Neuronal stem cell (in vitro differentiated cells): ENCODE results near the gene NLGN3.

Experiments
- DNase-seq: peaks from one replicate; pipeline ENCODE4 v3.0.0-alpha.2; 2013; ENCODE audit warnings: low spot score
- H2AFZ ChIP-seq: one replicate; pipeline ENCODE4 v1.6.1; 2013; ENCODE audit warnings: mild to moderate bottlenecking, low read length, inconsistent platforms
- H2AK5ac ChIP-seq: 2 replicates; pipeline ENCODE4 v1.6.1; 2013; ENCODE audit warnings: low read depth, mild to moderate bottlenecking, inconsistent platforms, low read length, moderate library complexity, mixed read lengths
- H2BK120ac ChIP-seq: 2 replicates; pipeline ENCODE4 v1.6.1; 2013; ENCODE audit warnings: low read depth, mild to moderate bottlenecking, inconsistent platforms, low read length, moderate library complexity, mixed read lengths
- H2BK12ac ChIP-seq: one replicate; pipeline ENCODE4 v1.6.1; 2013; ENCODE audit warnings: low read length, inconsistent platforms
- H2BK15ac ChIP-seq: 2 replicates; pipeline ENCODE4 v1.6.1; 2013; ENCODE audit warnings: mild to moderate bottlenecking, low read length, inconsistent platforms, mixed read lengths
- H2BK5ac ChIP-seq: one replicate; pipeline ENCODE4 v1.6.1; 2013; ENCODE audit warnings: inconsistent platforms, mild to moderate bottlenecking, low read length, moderate library complexity
- H3K14ac ChIP-seq: one replicate; pipeline ENCODE4 v1.6.1; 2013; ENCODE audit warnings: low read length, inconsistent platforms
- H3K18ac ChIP-seq: 2 replicates; pipeline ENCODE4 v1.6.1; 2013; ENCODE audit warnings: low read length, inconsistent platforms
- H3K23ac ChIP-seq: 2 replicates; pipeline ENCODE4 v1.6.1; 2013; ENCODE audit warnings: low read depth, mild to moderate bottlenecking, mixed read lengths, low read length, inconsistent platforms; ENCODE audit not compliant: poor library complexity
- H3K27ac ChIP-seq: replicated peaks from 3 replicates; pipeline ENCODE4 v1.5.1; 2013; ENCODE audit warnings: low read length, inconsistent platforms
- H3K27me3 ChIP-seq, 3 experiments: 2 replicates each; pipeline ENCODE4 v1.6.1; 2013; ENCODE audit warnings: low read length in 3 of 3, mild to moderate bottlenecking in 2 of 3, inconsistent platforms in 1 of 3, low read depth in 1 of 3, mixed read lengths in 1 of 3, moderate library complexity in 1 of 3; ENCODE audit not compliant: control insufficient read depth in 3 of 3, insufficient read depth in 3 of 3
- H3K36me3 ChIP-seq, 2 donors: replicated peaks in 1 of 2; 2 replicates each; pipeline ENCODE4 v1.6.1; 2013; ENCODE audit warnings: low read length in 2 of 2; ENCODE audit not compliant: control insufficient read depth in 2 of 2, insufficient read depth in 2 of 2
- H3K4ac ChIP-seq: 2 replicates; pipeline ENCODE4 v1.6.1; 2013; ENCODE audit warnings: inconsistent platforms, mild to moderate bottlenecking, low read length, moderate library complexity
- H3K4me1 ChIP-seq, 2 donors: 1 replicate in 1 of 2; 2 replicates in 1 of 2; pipeline ENCODE4 v1.6.1; 2013; ENCODE audit warnings: low read length in 2 of 2, low read depth in 1 of 2; ENCODE audit not compliant: control insufficient read depth in 2 of 2, insufficient read depth in 1 of 2
- H3K4me2 ChIP-seq: one replicate; pipeline ENCODE4 v1.6.1; 2013; ENCODE audit warnings: mild to moderate bottlenecking, low read length, inconsistent platforms; ENCODE audit not compliant: insufficient read depth, poor library complexity, severe bottlenecking
- H3K4me3 ChIP-seq, 2 donors: 2 replicates each; pipeline ENCODE4 v1.5.1; 2013; ENCODE audit warnings: low read length in 2 of 2, mild to moderate bottlenecking in 2 of 2, inconsistent platforms in 1 of 2, moderate library complexity in 1 of 2
- H3K79me1 ChIP-seq: one replicate; pipeline ENCODE4 v1.6.1; 2013; ENCODE audit warnings: low read depth, mild to moderate bottlenecking, inconsistent platforms, low read length, moderate library complexity
- H3K9ac ChIP-seq: one replicate; pipeline ENCODE4 v1.6.1; 2013; ENCODE audit warnings: mild to moderate bottlenecking, low read depth, low read length, inconsistent platforms; ENCODE audit not compliant: poor library complexity
- H3K9me3 ChIP-seq, 2 donors: replicated peaks in 1 of 2; 2 replicates each; pipeline versions ENCODE3 to v1.6.1; 2013; ENCODE audit warnings: low read length in 2 of 2, mild to moderate bottlenecking in 2 of 2, inconsistent platforms in 1 of 2, low read depth in 1 of 2, mixed read lengths in 1 of 2, moderate library complexity in 1 of 2; ENCODE audit not compliant: control insufficient read depth in 2 of 2, insufficient read depth in 1 of 2
- H4K8ac ChIP-seq: one replicate; pipeline ENCODE4 v1.6.1; 2013; ENCODE audit warnings: low read depth, mild to moderate bottlenecking, inconsistent platforms, low read length, moderate library complexity
- H4K91ac ChIP-seq: one replicate; pipeline ENCODE4 v1.6.1; 2013; ENCODE audit warnings: low read length, low read depth, mild to moderate bottlenecking, inconsistent platforms; ENCODE audit not compliant: poor library complexity
- WGBS, 2 donors: extraction: QIAGEN DNeasy Blood & Tissue Kit; methylation state at CpG; one replicate each; pipeline ENCODE4 v1.1.7; 2013; ENCODE audit warnings: missing lambda C conversion rate in 2 of 2, mixed read lengths in 1 of 2; ENCODE audit not compliant: insufficient read length in 2 of 2, insufficient replicate concordance in 1 of 2; ENCODE audit errors: extremely low coverage in 2 of 2; 5-methylcytosine and 5-hydroxymethylcytosine counted together

NLGN3 gene

GRCh38 chrX:71147496-71148277 is 3.0 kb downstream of the NLGN3 start:
- Histone ChIP-seq H2AFZ (no peak overlapping the region), H2AK5ac (peak overlapping the region; percentile 75), H3K14ac (no peak overlapping the region), H3K36me3 (peaks cover 0 to 10% of the 10 kb centered on the region in 2 donors), H3K18ac (peak overlapping the region; percentile 57), H2BK120ac (no peak overlapping the region), H3K9ac (no peak overlapping the region), H2BK5ac (no peak overlapping the region), H3K4me3 (no peak overlapping the region), H3K9me3 (no peaks in the 10 kb centered on the region), H2BK15ac (no peak overlapping the region), H3K27me3 (no peaks in the 10 kb centered on the region), H2BK12ac (peak overlapping the region; percentile 22), H3K4me1 (peaks cover 8 to 13% of the 10 kb centered on the region in 2 donors), H3K23ac (no peak overlapping the region), H3K27ac (no peak overlapping the region), H3K4me2 (peak overlapping the region; percentile 23), H4K8ac (no peak overlapping the region), H4K91ac (no peak overlapping the region), H3K79me1 (peaks cover 9% of the 10 kb centered on the region), H3K4ac (no peak overlapping the region)
- WGBS, 2 donors = no CpG with 5 or more reads among the region's 28 CpGs
- no peak for DNase-seq

GRCh38 chrX:71148278-71148663 is 3.6 kb downstream of the NLGN3 start:
- Histone ChIP-seq H3K4me3 (no peak overlapping the region), H2BK15ac (no peak overlapping the region), H3K4me1 (peaks cover 8 to 13% of the 10 kb centered on the region in 2 donors), H3K4ac (no peak overlapping the region), H2BK12ac (no peak overlapping the region), H3K79me1 (peaks cover 9% of the 10 kb centered on the region), H2AFZ (no peak overlapping the region), H3K9ac (no peak overlapping the region), H3K14ac (no peak overlapping the region), H4K91ac (no peak overlapping the region), H3K23ac (no peak overlapping the region), H3K9me3 (no peaks in the 10 kb centered on the region), H4K8ac (no peak overlapping the region), H3K27me3 (no peaks in the 10 kb centered on the region), H2BK120ac (no peak overlapping the region), H3K18ac (no peak overlapping the region), H3K36me3 (peaks cover 0 to 8% of the 10 kb centered on the region in 2 donors), H3K27ac (no peak overlapping the region), H2AK5ac (no peak overlapping the region), H3K4me2 (no peak overlapping the region), H2BK5ac (no peak overlapping the region)
- no peak for DNase-seq
- no CpG with 5 or more reads among the region's 8 CpGs for WGBS, 2 donors

GRCh38 chrX:71151366-71151765 is 6.7 kb downstream of the NLGN3 start:
- H3K4ac ChIP-seq = no peak overlapping the region
- no peak overlapping the region for H2BK5ac ChIP-seq
- no peak overlapping the region for H2AK5ac ChIP-seq
- H2AFZ ChIP-seq = no peak overlapping the region
- no peaks in the 10 kb centered on the region for H3K9me3 ChIP-seq
- no peak overlapping the region for H3K23ac ChIP-seq
- peaks cover 9% of the 10 kb centered on the region for H3K79me1 ChIP-seq
- no peak overlapping the region for H3K18ac ChIP-seq
- H2BK15ac ChIP-seq = no peak overlapping the region
- no peak overlapping the region for H3K14ac ChIP-seq
- no peak overlapping the region for H3K27ac ChIP-seq
- H2BK12ac ChIP-seq = no peak overlapping the region
- no peak overlapping the region for H3K4me2 ChIP-seq
- WGBS, 2 donors = no CpG with 5 or more reads among the region's 7 CpGs
- no peak overlapping the region for H4K91ac ChIP-seq
- H3K36me3 ChIP-seq = peaks cover 2 to 11% of the 10 kb centered on the region in 2 donors
- no peak overlapping the region for H2BK120ac ChIP-seq
- H3K4me1 ChIP-seq = peaks cover 7 to 9% of the 10 kb centered on the region in 2 donors
- no peak overlapping the region for H3K4me3 ChIP-seq
- H4K8ac ChIP-seq = no peak overlapping the region
- H3K9ac ChIP-seq = no peak overlapping the region
- DNase-seq = no peak
- no peaks in the 10 kb centered on the region for H3K27me3 ChIP-seq

GRCh38 chrX:71154196-71154595 is 9.6 kb downstream of the NLGN3 start:
- Histone ChIP-seq H3K14ac (no peak overlapping the region), H4K91ac (no peak overlapping the region), H2BK5ac (no peak overlapping the region), H3K79me1 (no peaks in the 10 kb centered on the region), H2BK12ac (no peak overlapping the region), H2AFZ (no peak overlapping the region), H3K18ac (no peak overlapping the region), H3K36me3 (peaks cover 5 to 16% of the 10 kb centered on the region in 2 donors), H2BK15ac (no peak overlapping the region), H3K4me2 (no peak overlapping the region), H3K4me3 (no peak overlapping the region), H2AK5ac (no peak overlapping the region), H3K27ac (no peak overlapping the region), H3K23ac (no peak overlapping the region), H2BK120ac (no peak overlapping the region), H4K8ac (no peak overlapping the region), H3K4me1 (no peaks in the 10 kb centered on the region), H3K27me3 (no peaks in the 10 kb centered on the region), H3K9me3 (no peaks in the 10 kb centered on the region), H3K4ac (no peak overlapping the region), H3K9ac (no peak overlapping the region)
- WGBS, 2 donors = no CpG with 5 or more reads among the region's 7 CpGs
- no peak for DNase-seq
